Mesenchymal stem cell (in vitro differentiated cells and primary cell): ENCODE measurements around the gene NOP14.
A peak's percentile ranks its signal among the peaks of the same experiment; 100 is the strongest.
"Not testable (repeated sequence)": the region's sequence is repeated elsewhere in the genome, so short reads cannot be mapped to it uniquely, and the experiment has no call there.

Source experiments
- DNase-seq: peaks from one replicate; pipeline ENCODE4 v3.0.0-alpha.2; 2013
- H2AFZ ChIP-seq: one replicate; pipeline ENCODE4 v1.6.1; 2013; ENCODE audit warnings: low read depth, mild to moderate bottlenecking, control low read depth, inconsistent platforms, low read length, moderate library complexity
- H2AK5ac ChIP-seq: 2 replicates; pipeline ENCODE4 v1.6.1; 2013; ENCODE audit warnings: low read length, moderate library complexity, mild to moderate bottlenecking, inconsistent platforms; ENCODE audit not compliant: severe bottlenecking
- H2BK120ac ChIP-seq: one replicate; pipeline ENCODE4 v1.6.1; 2013; ENCODE audit warnings: low read depth, mild to moderate bottlenecking, inconsistent platforms, low read length, moderate library complexity
- H2BK12ac ChIP-seq, 2 experiments: one replicate each; pipeline ENCODE4 v1.6.1; 2013; ENCODE audit warnings: inconsistent platforms in 2 of 2, low read length in 2 of 2, mild to moderate bottlenecking in 2 of 2, moderate library complexity in 2 of 2, control low read depth in 1 of 2
- H2BK15ac ChIP-seq: one replicate; pipeline ENCODE4 v1.6.1; 2013; ENCODE audit warnings: mild to moderate bottlenecking, low read depth, inconsistent platforms; ENCODE audit not compliant: poor library complexity, severe bottlenecking
- H2BK5ac ChIP-seq: 2 replicates; pipeline ENCODE4 v1.6.1; 2013; ENCODE audit warnings: low read depth, mild to moderate bottlenecking, low read length, control low read depth, inconsistent platforms; ENCODE audit not compliant: poor library complexity, severe bottlenecking
- H3K14ac ChIP-seq, 2 experiments: one replicate each; pipeline ENCODE4 v1.6.1; 2013; ENCODE audit warnings: inconsistent platforms in 2 of 2, low read length in 2 of 2, control low read depth in 1 of 2, mild to moderate bottlenecking in 1 of 2, moderate library complexity in 1 of 2
- H3K18ac ChIP-seq, 2 experiments: one replicate each; pipeline ENCODE4 v1.6.1; 2013; ENCODE audit warnings: inconsistent platforms in 2 of 2, low read length in 2 of 2, control low read depth in 1 of 2, low read depth in 1 of 2, mild to moderate bottlenecking in 1 of 2
- H3K23ac ChIP-seq, 2 experiments: one replicate each; pipeline ENCODE4 v1.6.1; 2013; ENCODE audit warnings: inconsistent platforms in 2 of 2, low read length in 2 of 2, mild to moderate bottlenecking in 2 of 2, moderate library complexity in 2 of 2, control low read depth in 1 of 2
- H3K27ac ChIP-seq: 2 replicates; pipeline ENCODE4 v1.5.1; 2013; ENCODE audit warnings: mild to moderate bottlenecking, moderate library complexity, low read length, control low read depth, inconsistent platforms; ENCODE audit not compliant: poor library complexity, severe bottlenecking
- H3K27me3 ChIP-seq, 2 experiments: 2 replicates each; pipeline versions ENCODE4 v1.6.1 to v1.7.0; 2013; ENCODE audit warnings: low read length in 2 of 2, mild to moderate bottlenecking in 2 of 2, moderate library complexity in 2 of 2, control low read depth in 1 of 2, inconsistent platforms in 1 of 2; ENCODE audit not compliant: control insufficient read depth in 1 of 2, insufficient read depth in 1 of 2
- H3K36me3 ChIP-seq, 2 experiments: 2 replicates each; pipeline versions ENCODE4 v1.6.1 to v1.7.0; 2013; ENCODE audit warnings: low read length in 2 of 2, control low read depth in 1 of 2, inconsistent platforms in 1 of 2, low read depth in 1 of 2, mild to moderate bottlenecking in 1 of 2; ENCODE audit not compliant: insufficient read depth in 2 of 2, control insufficient read depth in 1 of 2
- H3K4ac ChIP-seq, 2 experiments: one replicate each; pipeline ENCODE4 v1.6.1; 2013; ENCODE audit warnings: inconsistent platforms in 2 of 2, low read length in 2 of 2, mild to moderate bottlenecking in 2 of 2, moderate library complexity in 2 of 2, control low read depth in 1 of 2, low read depth in 1 of 2
- H3K4me1 ChIP-seq: 2 replicates; pipeline ENCODE4 v1.6.1; 2013; ENCODE audit warnings: low read depth, low read length, control low read depth; ENCODE audit not compliant: control insufficient read depth, insufficient read depth
- H3K4me2 ChIP-seq: 2 replicates; pipeline ENCODE4 v1.6.1; 2013; ENCODE audit warnings: low read length, mild to moderate bottlenecking, inconsistent platforms; ENCODE audit not compliant: poor library complexity, severe bottlenecking
- H3K4me3 ChIP-seq, 2 experiments: 2 replicates each; pipeline versions ENCODE4 v1.5.1 to v1.7.0; 2013; ENCODE audit warnings: low read length in 2 of 2, mild to moderate bottlenecking in 2 of 2, control low read depth in 1 of 2, low read depth in 1 of 2; ENCODE audit not compliant: insufficient read depth in 1 of 2
- H3K79me1 ChIP-seq: replicated peaks from 2 replicates; pipeline ENCODE4 v1.6.1; 2013; ENCODE audit warnings: mild to moderate bottlenecking, control low read depth, low read length, inconsistent platforms; ENCODE audit not compliant: poor library complexity, severe bottlenecking
- H3K9ac ChIP-seq: 2 replicates; pipeline ENCODE4 v1.7.0; 2013; ENCODE audit warnings: mild to moderate bottlenecking, low read length, moderate library complexity
- H3K9me3 ChIP-seq: 2 replicates; pipeline ENCODE4 v1.7.0; 2013; ENCODE audit warnings: mild to moderate bottlenecking, low read length; ENCODE audit not compliant: control insufficient read depth
- H4K8ac ChIP-seq: one replicate; pipeline ENCODE4 v1.6.1; 2013; ENCODE audit warnings: inconsistent platforms, mild to moderate bottlenecking, low read length, moderate library complexity
- H4K91ac ChIP-seq: one replicate; pipeline ENCODE4 v1.6.1; 2013; ENCODE audit warnings: mild to moderate bottlenecking, low read length, inconsistent platforms
- WGBS: methylation state at CpG from one replicate; pipeline ENCODE4 v1.1.7; 2013; ENCODE audit warnings: mixed read lengths; 5-methylcytosine and 5-hydroxymethylcytosine counted together

The NOP14 gene

GRCh38 chr4:2938906-2939305, 24.3 kb downstream of the NOP14 start:
- Histone ChIP-seq H3K27ac (no peak overlapping the region), H4K91ac (no peak overlapping the region), H3K27me3 (no peaks in the 10 kb centered on the region), H3K18ac (no peak overlapping the region), H3K9me3 (no peaks in the 10 kb centered on the region), H2BK12ac (no peak overlapping the region), H3K79me1 (peaks cover 25% of the 10 kb centered on the region), H3K23ac (no peak overlapping the region), H2AK5ac (no peak overlapping the region), H3K9ac (no peak overlapping the region), H3K4me2 (no peak overlapping the region), H3K4ac (no peak overlapping the region), H4K8ac (no peak overlapping the region), H3K36me3 (peaks cover 72 to 76% of the 10 kb centered on the region in 2 experiments), H3K14ac (no peak overlapping the region), H3K4me3 (no peak overlapping the region), H2BK15ac (no peak overlapping the region), H2BK5ac (no peak overlapping the region), H2AFZ (no peak overlapping the region), H3K4me1 (peaks cover 26% of the 10 kb centered on the region), H2BK120ac (no peak overlapping the region)
- WGBS = 96% methylated on average over 14 of the region's 14 CpGs
- DNase-seq = no peak

- not testable (repeated sequence) for H4K8ac ChIP-seq, H2AK5ac ChIP-seq, H3K27ac ChIP-seq, H3K27me3 ChIP-seq, H3K18ac ChIP-seq, H3K4ac ChIP-seq, H2BK15ac ChIP-seq, H3K9ac ChIP-seq, H3K23ac ChIP-seq, H2BK5ac ChIP-seq, H4K91ac ChIP-seq, DNase-seq, H3K14ac ChIP-seq, H3K9me3 ChIP-seq, H3K4me3 ChIP-seq, H2BK120ac ChIP-seq, H2BK12ac ChIP-seq, H2AFZ ChIP-seq, H3K4me2 ChIP-seq
- WGBS = 97% methylated on average over 9 of the region's 10 CpGs
- Histone ChIP-seq H3K36me3 (peaks cover 68 to 71% of the 10 kb centered on the region in 2 experiments), H3K4me1 (peaks cover 31% of the 10 kb centered on the region), H3K79me1 (peaks cover 26% of the 10 kb centered on the region)
Observed at GRCh38 chr4:2938411-2938810, 24.8 kb downstream of the NOP14 start.

GRCh38 chr4:2937986-2938385, 25.2 kb downstream of the NOP14 start:
- H3K4ac ChIP-seq = no peak overlapping the region
- no peak overlapping the region for H3K9ac ChIP-seq
- no peak overlapping the region for H3K18ac ChIP-seq
- H3K23ac ChIP-seq = no peak overlapping the region
- WGBS = 92% methylated on average over 9 of the region's 12 CpGs
- H3K4me3 ChIP-seq = no peak overlapping the region
- no peak for DNase-seq
- H2BK120ac ChIP-seq = no peak overlapping the region
- H3K27me3 ChIP-seq = no peaks in the 10 kb centered on the region
- no peaks in the 10 kb centered on the region for H3K9me3 ChIP-seq
- H3K4me1 ChIP-seq = peaks cover 35% of the 10 kb centered on the region
- H3K79me1 ChIP-seq = peaks cover 24% of the 10 kb centered on the region
- no peak overlapping the region for H3K27ac ChIP-seq
- H2BK15ac ChIP-seq = no peak overlapping the region
- no peak overlapping the region for H2AK5ac ChIP-seq
- no peak overlapping the region for H3K4me2 ChIP-seq
- no peak overlapping the region for H2BK5ac ChIP-seq
- no peak overlapping the region for H2AFZ ChIP-seq
- no peak overlapping the region for H4K8ac ChIP-seq
- no peak overlapping the region for H3K14ac ChIP-seq
- H2BK12ac ChIP-seq = no peak overlapping the region
- H3K36me3 ChIP-seq = peaks cover 66 to 68% of the 10 kb centered on the region in 2 experiments
- no peak overlapping the region for H4K91ac ChIP-seq

- no peak overlapping the region for H4K91ac ChIP-seq
Observed at GRCh38 chr4:2937146-2937857, 25.9 kb downstream of the NOP14 start.

More at GRCh38 chr4:2937146-2937857, 25.9 kb downstream of the NOP14 start:
- no peaks in the 10 kb centered on the region for H3K27me3 ChIP-seq
- no peak overlapping the region for H2BK12ac ChIP-seq
- no peak overlapping the region for H3K23ac ChIP-seq
- no peak overlapping the region for H3K18ac ChIP-seq
- H2AFZ ChIP-seq = no peak overlapping the region
- no peak overlapping the region for H2BK120ac ChIP-seq
- no peak for DNase-seq
- no peak overlapping the region for H4K8ac ChIP-seq
- H3K9me3 ChIP-seq = no peaks in the 10 kb centered on the region
- peak overlapping the region; percentile 33 for H3K9ac ChIP-seq
- 90% methylated on average over 22 of the region's 23 CpGs for WGBS
- H2BK15ac ChIP-seq = no peak overlapping the region
- no peak overlapping the region for H3K4me2 ChIP-seq
- H2BK5ac ChIP-seq = no peak overlapping the region
- H3K79me1 ChIP-seq = peaks cover 24% of the 10 kb centered on the region
- no peak overlapping the region for H3K4me3 ChIP-seq
- H3K14ac ChIP-seq = no peak overlapping the region
- peaks cover 63 to 68% of the 10 kb centered on the region in 2 experiments for H3K36me3 ChIP-seq
- peaks cover 42% of the 10 kb centered on the region for H3K4me1 ChIP-seq
- H3K4ac ChIP-seq = no peak overlapping the region
- no peak overlapping the region for H2AK5ac ChIP-seq
- peak overlapping the region; percentile 50 for H3K27ac ChIP-seq
